ENCODE data around the gene NFIC.

Gene NFIC

GRCh38 chr19:3320853-3321252, 45.5 kb upstream of the NFIC start:
- DNase-seq (ENCODE audit: low spot score) (no peak), ATAC-seq (ENCODE audit: low read depth) (no peak)
- H3K4me1 ChIP-seq (ENCODE audit: insufficient read depth, poor library complexity, severe bottlenecking) = no peaks in the 10 kb centered on the region
- no peaks in the 10 kb centered on the region for H3K27me3 ChIP-seq (ENCODE audit: insufficient read depth, poor library complexity, severe bottlenecking)
- no peak for TF ChIP-seq CTCF (IDR thresholded peaks at IDR 0.05; ENCODE audit: poor library complexity, severe bottlenecking)
- no peaks in the 10 kb centered on the region for H3K36me3 ChIP-seq (ENCODE audit: low read depth)
- H3K27ac ChIP-seq (ENCODE audit: poor library complexity, severe bottlenecking) = no peak overlapping the region
- H3K9me3 ChIP-seq (ENCODE audit: severe bottlenecking) = no peaks in the 10 kb centered on the region
- H3K4me3 ChIP-seq (ENCODE audit: severe bottlenecking) = no peak overlapping the region

- H3K27me3 ChIP-seq (ENCODE audit: insufficient read depth, poor library complexity, severe bottlenecking) = no peaks in the 10 kb centered on the region
- no peaks in the 10 kb centered on the region for H3K9me3 ChIP-seq (ENCODE audit: severe bottlenecking)
- DNase-seq (ENCODE audit: low spot score) (no peak), ATAC-seq (ENCODE audit: low read depth) (no peak)
- no peaks in the 10 kb centered on the region for H3K36me3 ChIP-seq (ENCODE audit: low read depth)
- no peak overlapping the region for H3K4me3 ChIP-seq (ENCODE audit: severe bottlenecking)
- H3K4me1 ChIP-seq (ENCODE audit: insufficient read depth, poor library complexity, severe bottlenecking) = no peaks in the 10 kb centered on the region
- H3K27ac ChIP-seq (ENCODE audit: poor library complexity, severe bottlenecking) = no peak overlapping the region
- no peak for TF ChIP-seq CTCF (IDR thresholded peaks at IDR 0.05; ENCODE audit: poor library complexity, severe bottlenecking)
These were observed 44.7 kb upstream of the NFIC start for GRCh38 chr19:3321696-3322095.

- Histone ChIP-seq H3K4me3 (ENCODE audit: severe bottlenecking) (no peak overlapping the region), H3K9me3 (ENCODE audit: severe bottlenecking) (no peaks in the 10 kb centered on the region), H3K27me3 (ENCODE audit: insufficient read depth, poor library complexity, severe bottlenecking) (no peaks in the 10 kb centered on the region), H3K4me1 (ENCODE audit: insufficient read depth, poor library complexity, severe bottlenecking) (no peaks in the 10 kb centered on the region), H3K36me3 (ENCODE audit: low read depth) (no peaks in the 10 kb centered on the region), H3K27ac (ENCODE audit: poor library complexity, severe bottlenecking) (no peak overlapping the region)
- DNase-seq (ENCODE audit: low spot score) (no peak), ATAC-seq (ENCODE audit: low read depth) (no peak)
- no peak for TF ChIP-seq CTCF (IDR thresholded peaks at IDR 0.05; ENCODE audit: poor library complexity, severe bottlenecking)
These were observed 44.0 kb upstream of the NFIC start for GRCh38 chr19:3322199-3322978.

- Histone ChIP-seq H3K27me3 (ENCODE audit: insufficient read depth, poor library complexity, severe bottlenecking) (no peaks in the 10 kb centered on the region), H3K9me3 (ENCODE audit: severe bottlenecking) (no peaks in the 10 kb centered on the region), H3K4me3 (ENCODE audit: severe bottlenecking) (no peak overlapping the region), H3K36me3 (ENCODE audit: low read depth) (no peaks in the 10 kb centered on the region), H3K4me1 (ENCODE audit: insufficient read depth, poor library complexity, severe bottlenecking) (no peaks in the 10 kb centered on the region), H3K27ac (ENCODE audit: poor library complexity, severe bottlenecking) (no peak overlapping the region)
- TF ChIP-seq CTCF (IDR thresholded peaks at IDR 0.05; ENCODE audit: poor library complexity, severe bottlenecking) = no peak
- ATAC-seq (ENCODE audit: low read depth) (no peak), DNase-seq (ENCODE audit: low spot score) (no peak)
These were observed 43.4 kb upstream of the NFIC start for GRCh38 chr19:3323026-3323425.

- TF ChIP-seq CTCF (IDR thresholded peaks at IDR 0.05; ENCODE audit: poor library complexity, severe bottlenecking) = no peak
- Histone ChIP-seq H3K9me3 (ENCODE audit: severe bottlenecking) (no peaks in the 10 kb centered on the region), H3K27ac (ENCODE audit: poor library complexity, severe bottlenecking) (no peak overlapping the region), H3K4me3 (ENCODE audit: severe bottlenecking) (no peak overlapping the region), H3K4me1 (ENCODE audit: insufficient read depth, poor library complexity, severe bottlenecking) (no peaks in the 10 kb centered on the region), H3K36me3 (ENCODE audit: low read depth) (no peaks in the 10 kb centered on the region), H3K27me3 (ENCODE audit: insufficient read depth, poor library complexity, severe bottlenecking) (no peaks in the 10 kb centered on the region)
- ATAC-seq (ENCODE audit: low read depth) = no peak
- no peak for DNase-seq (ENCODE audit: low spot score)
These were observed 42.7 kb upstream of the NFIC start for GRCh38 chr19:3323658-3324057.
